Transverse colon (tissue), 4 donors: ENCODE data around the gene SBF2. TPM values are rescaled to one million over a fixed set of nuclear protein-coding genes. Genes with fewer than 3 reads are reported as not detected.

Experiments used
- DNase-seq: peaks from one replicate; pipeline ENCODE4 v3.0.0-alpha.2; 2019
- H3K27ac ChIP-seq, 4 donors: fragments of 200-600 bp; sonication (generic); 2 replicates each; pipeline ENCODE4 v1.5.1; 2016 to 2018; ENCODE audit warnings: inconsistent platforms in 4 of 4
- H3K27me3 ChIP-seq: fragments of 200-600 bp; sonication (generic); 2 replicates; pipeline ENCODE4 v1.5.1; 2017; ENCODE audit warnings: inconsistent platforms
- H3K36me3 ChIP-seq, 4 donors: fragments of 200-600 bp; sonication (generic); 2 replicates each; pipeline ENCODE4 v1.5.1; 2017 to 2019; ENCODE audit warnings: inconsistent platforms in 4 of 4
- H3K4me1 ChIP-seq, 4 donors: fragments of 200-600 bp; sonication (generic); 2 replicates each; pipeline ENCODE4 v1.5.1; 2017 to 2020; ENCODE audit warnings: inconsistent platforms in 4 of 4
- H3K4me3 ChIP-seq, 4 donors: fragments of 200-600 bp; sonication (generic); 1 replicate in 1 of 4; 2 replicates in 3 of 4; pipeline versions ENCODE4 v1.5.1 to v1.6.1; 2017 to 2019; ENCODE audit warnings: inconsistent platforms in 4 of 4
- H3K9me3 ChIP-seq, 2 donors: fragments of 200-600 bp; sonication (generic); 2 replicates each; pipeline ENCODE4 v1.5.1; 2017 to 2019; ENCODE audit warnings: inconsistent platforms in 2 of 2
- CTCF ChIP-seq, 5 experiments: fragments of 200-600 bp in 3 of 5; fragments of 450-650 bp in 2 of 5; sonication (generic) in 3 of 5; IDR thresholded peaks; 1 replicate in 2 of 5; 2 replicates in 3 of 5; pipeline ENCODE4 v1.5.1; 2016 to 2017; ENCODE audit warnings: antibody characterized with exemption in 5 of 5, inconsistent platforms in 3 of 5, mild to moderate bottlenecking in 2 of 5, moderate library complexity in 1 of 5
- EP300 ChIP-seq: sonication (generic); formaldehyde crosslinking; IDR thresholded peaks from one replicate; pipeline ENCODE4 v1.6.1; 2017; ENCODE audit warnings: antibody characterized with exemption, low read depth
- POLR2A ChIP-seq: fragments of 450-650 bp; IDR thresholded peaks from one replicate; pipeline ENCODE4 v1.6.1; 2016; ENCODE audit warnings: antibody characterized with exemption, mild to moderate bottlenecking, moderate library complexity
- POLR2AphosphoS5 ChIP-seq, 3 donors: sonication (generic); formaldehyde crosslinking; IDR thresholded peaks; one replicate each; pipeline ENCODE4 v1.6.1; 2016; ENCODE audit warnings: antibody characterized with exemption in 3 of 3
- WGBS, 2 donors: methylation state at CpG; one replicate each; pipeline ENCODE4 v1.1.5; 2018; ENCODE audit warnings: low coverage in 1 of 2; 5-methylcytosine and 5-hydroxymethylcytosine counted together
- in situ Hi-C, 4 donors: fragments of 200-750 bp; cut with MboI; loops; one replicate each; pipeline versions ENCODE4 v1.15.0 to v1.15.1; 2017; ENCODE audit warnings: low sequenced_read_pairs in 3 of 4, low pct_ligation_motif_present in 1 of 4, low pct_unique_long_range_greater_than_20kb in 1 of 4
- intact Hi-C: fragments of 100-400 bp; cut with DNase I; formaldehyde crosslinking; loops from one replicate; pipeline ENCODE4 v1.15.1; 2023; ENCODE audit warnings: low total_unique reads
- total RNA-seq, 4 donors: library from RNA; depleted of rRNA; stranded (reverse); fragments of >200 nt; gene quantifications; one replicate each; pipeline ENCODE4 v1.1.0, GENCODE V29; 2016

SBF2 gene
- total RNA-seq, 4 donors from 2014 or later = 46.4 to 71.0 (median 54.8) TPM

- H3K27me3 ChIP-seq = no peaks in the 10 kb centered on the region
- 83 to 89% methylated on average over 5 of the region's 5 CpGs for WGBS, 2 donors
- peaks cover 12 to 19% of the 10 kb centered on the region in 2 donors for H3K9me3 ChIP-seq
- no peak for TF ChIP-seq EP300
- TF ChIP-seq CTCF (IDR thresholded peaks at IDR 0.05) = no peak
- no peak for TF ChIP-seq POLR2AphosphoS5 (IDR thresholded peaks at IDR 0.05)
- TF ChIP-seq POLR2A = no peak
- no peak overlapping the region for H3K4me3 ChIP-seq
- intact Hi-C loops (no loop called here), in situ Hi-C loops (no loop called here)
- no peaks in the 10 kb centered on the region for H3K36me3 ChIP-seq
- H3K27ac ChIP-seq = no peak overlapping the region
- H3K4me1 ChIP-seq = no peaks in the 10 kb centered on the region
- no peak for DNase-seq
These were observed 249.4 kb downstream of the SBF2 start for GRCh38 chr11:10044618-10045017.

GRCh38 chr11:10042699-10043098, 251.3 kb downstream of the SBF2 start:
- intact Hi-C loops = no loop called here
- H3K27me3 ChIP-seq = no peaks in the 10 kb centered on the region
- H3K27ac ChIP-seq = no peak overlapping the region
- TF ChIP-seq POLR2AphosphoS5 (IDR thresholded peaks at IDR 0.05) (no peak), POLR2A (no peak), CTCF (IDR thresholded peaks at IDR 0.05) (no peak), EP300 (no peak)
- no peaks in the 10 kb centered on the region for H3K36me3 ChIP-seq
- in situ Hi-C loops = no loop called here
- 54 to 58% methylated on average over 4 of the region's 4 CpGs for WGBS, 2 donors
- no peak overlapping the region for H3K4me3 ChIP-seq
- no peak for DNase-seq
- peaks cover 12 to 19% of the 10 kb centered on the region in 2 donors for H3K9me3 ChIP-seq
- peaks cover 0 to 8% (median 1%) of the 10 kb centered on the region in 4 donors for H3K4me1 ChIP-seq

GRCh38 chr11:10041748-10042446, 252.1 kb downstream of the SBF2 start:
- no peak overlapping the region for H3K27ac ChIP-seq
- intact Hi-C loops (no loop called here), in situ Hi-C loops (no loop called here)
- no peak for DNase-seq
- TF ChIP-seq CTCF (IDR thresholded peaks at IDR 0.05) (no peak), POLR2AphosphoS5 (IDR thresholded peaks at IDR 0.05) (no peak), POLR2A (no peak), EP300 (no peak)
- 72% methylated on average over 2 of the region's 2 CpGs; no CpG with 5 or more reads in 1 of the 2 donors for WGBS, 2 donors
- no peaks in the 10 kb centered on the region for H3K36me3 ChIP-seq
- no peak overlapping the region for H3K4me3 ChIP-seq
- H3K4me1 ChIP-seq = peaks cover 0 to 8% (median 1%) of the 10 kb centered on the region in 4 donors
- no peaks in the 10 kb centered on the region for H3K27me3 ChIP-seq
- H3K9me3 ChIP-seq = peaks cover 12 to 19% of the 10 kb centered on the region in 2 donors

GRCh38 chr11:10041332-10041731, 252.7 kb downstream of the SBF2 start:
- intact Hi-C loops (no loop called here), in situ Hi-C loops (no loop called here)
- Histone ChIP-seq H3K27ac (no peak overlapping the region), H3K27me3 (no peaks in the 10 kb centered on the region), H3K4me1 (peaks cover 0 to 8% (median 1%) of the 10 kb centered on the region in 4 donors), H3K4me3 (no peak overlapping the region), H3K36me3 (no peaks in the 10 kb centered on the region), H3K9me3 (peaks cover 12 to 19% of the 10 kb centered on the region in 2 donors)
- DNase-seq = no peak
- WGBS, 2 donors = 45 to 50% methylated on average over 2 of the region's 2 CpGs
- TF ChIP-seq EP300 (no peak), POLR2AphosphoS5 (IDR thresholded peaks at IDR 0.05) (no peak), CTCF (IDR thresholded peaks at IDR 0.05) (no peak), POLR2A (no peak)
